Ovary (tissue), 9 donors: Measurements from ENCODE around the gene HSD11B2. TPM values are rescaled to one million over a fixed set of nuclear protein-coding genes. Genes with fewer than 3 reads are reported as not detected.
"Not testable (repeated sequence)": the region's sequence is repeated elsewhere in the genome, so short reads cannot be mapped to it uniquely, and the experiment has no call there.

ENCODE experiments used
- DNase-seq, 5 donors: peaks; one replicate each; pipeline ENCODE4 v3.0.0-alpha.2; 2019 to 2020
- H3K27ac ChIP-seq, 2 donors: fragments of 200-600 bp; one replicate each; pipeline versions ENCODE4 v1.5.1 to v1.8.0; 2019 to 2022
- H3K27me3 ChIP-seq: fragments of 200-600 bp; one replicate; pipeline ENCODE4 v1.8.0; 2022
- H3K36me3 ChIP-seq: fragments of 200-600 bp; sonication (generic); one replicate; pipeline ENCODE4 v1.5.1; 2019
- H3K4me1 ChIP-seq: one replicate; pipeline ENCODE4 v1.8.1; 2013; ENCODE audit warnings: mild to moderate bottlenecking, moderate library complexity; ENCODE audit not compliant: insufficient read depth
- H3K4me3 ChIP-seq: fragments of 200-600 bp; sonication (generic); one replicate; pipeline ENCODE4 v1.5.1; 2017
- H3K9me3 ChIP-seq, 2 donors: fragments of 200-600 bp in 1 of 2; sonication (generic) in 1 of 2; one replicate each; pipeline versions ENCODE4 v1.5.1 to v1.8.1; 2013 to 2019; ENCODE audit warnings: mild to moderate bottlenecking in 1 of 2, moderate library complexity in 1 of 2
- EP300 ChIP-seq: sonication (generic); formaldehyde crosslinking; IDR thresholded peaks from one replicate; pipeline ENCODE4 v1.6.1; 2017; ENCODE audit warnings: antibody characterized with exemption
- POLR2A ChIP-seq: fragments of 450-650 bp; IDR thresholded peaks from one replicate; pipeline ENCODE4 v1.6.1; 2017; ENCODE audit warnings: antibody characterized with exemption, mild to moderate bottlenecking, moderate library complexity
- WGBS, 3 donors: extraction: QIAGEN DNeasy Blood & Tissue Kit in 1 of 3; methylation state at CpG; one replicate each; pipeline versions ENCODE4 v1.1.5 to v1.1.7; 2013 to 2017; 5-methylcytosine and 5-hydroxymethylcytosine counted together
- intact Hi-C, 4 donors: fragments of 100-400 bp; cut with DNase I; formaldehyde crosslinking; loops; one replicate each; pipeline versions ENCODE4 v1.11.0 to v1.15.1; 2022 to 2023
- polyA plus RNA-seq, 2 donors: library from polyadenylated mRNA; stranded (reverse); fragments of 200-250 nt in 1 of 2; fragments of 350-450 nt in 1 of 2; fragmentation: Illumina TruSeq in 1 of 2; extraction: RNeasy Lipid Tissue Mini Kit (QIAGEN cat#74804) in 1 of 2; gene quantifications; one replicate each; pipeline ENCODE4 v1.2.3, GENCODE V29; 2013 to 2014
- total RNA-seq, 7 donors: library from RNA; depleted of rRNA in 2 of 7; stranded (reverse); fragments of >200 nt in 2 of 7; fragmentation: NEBNext Ultra II Directional in 3 of 7; extraction: Animal tissue kit (Norgen Biotek cat#: 25700) in 3 of 7; gene quantifications; one replicate each; pipeline versions ENCODE4 v1.1.0 to v1.2.4, GENCODE V29; 2016 to 2023
- TF ChIP-seq, protein P1 (sequence below), 3 donors: fragments of 450-650 bp in 2 of 3; fragments of 200-600 bp in 1 of 3; IDR thresholded peaks; one replicate each; pipeline versions ENCODE4 v1.5.1 to v1.8.0; 2016 to 2022; ENCODE audit warnings: antibody characterized with exemption in 3 of 3, mild to moderate bottlenecking in 1 of 3
- donor health status: DM: no; HTN: no; CAD: no; lungs with moderate emphysema.
- donor health status: DM: no; HTN: no; CAD: no.
- donor health status: Bipolar disorder and iron deficiency.
- donor health status: DM: yes; HTN: yes; CAD: no.
- donor health status: DM: no; HTN: no; CAD: no.
- donor health status: DM: yes; HTN: yes; CAD: no.

Gene HSD11B2
- total and polyA plus RNA-seq, 9 donors: 1.3 to 26.3 (median 15.7) TPM

DNA sequence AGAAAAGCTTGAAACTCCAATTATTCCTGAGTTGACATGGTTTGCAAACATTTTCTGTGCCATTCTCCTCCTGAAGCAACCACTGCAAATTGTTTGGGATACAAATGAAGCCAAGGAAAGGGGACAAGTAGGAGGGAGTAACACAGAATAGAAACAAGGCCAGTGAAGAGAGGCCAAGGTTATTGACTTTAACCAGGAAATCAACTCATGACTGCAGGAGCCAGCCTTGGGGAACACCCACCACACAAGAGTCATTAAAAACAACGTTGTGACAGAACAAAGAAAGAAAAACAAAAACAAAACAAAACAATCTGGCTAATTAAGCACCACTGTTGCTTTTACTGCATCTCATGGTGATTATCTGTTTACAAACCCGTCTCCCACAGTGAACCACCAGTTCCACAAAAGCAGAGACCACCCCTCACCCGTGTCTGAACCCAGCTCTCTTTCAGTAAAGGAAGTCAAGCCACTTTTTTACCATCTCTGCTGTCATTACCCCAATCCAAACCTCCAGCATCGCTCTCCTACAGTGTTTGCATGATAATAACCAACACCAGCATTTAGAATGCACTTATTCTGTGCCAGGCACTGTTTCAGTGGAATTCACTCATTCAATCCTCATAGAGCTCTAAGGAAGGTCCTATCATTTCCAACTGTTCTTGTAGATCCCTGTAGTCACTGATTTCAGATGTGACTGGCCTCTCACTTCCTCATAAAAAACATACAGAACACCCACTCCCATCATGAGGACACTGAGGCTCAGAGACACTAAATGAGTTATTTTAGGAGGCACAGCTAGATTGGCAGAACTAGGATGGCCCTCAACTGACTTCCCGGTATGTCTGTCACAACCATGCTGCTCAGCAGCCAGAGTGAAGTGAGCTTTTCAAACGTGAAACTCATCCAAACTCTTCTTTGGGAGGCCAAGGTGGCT lies 16.7 kb upstream of the HSD11B2 start:
- WGBS, 3 donors: 34 to 49% (median 36%) methylated on average over 6 of the region's 6 CpGs
- TF ChIP-seq, protein P1, sequence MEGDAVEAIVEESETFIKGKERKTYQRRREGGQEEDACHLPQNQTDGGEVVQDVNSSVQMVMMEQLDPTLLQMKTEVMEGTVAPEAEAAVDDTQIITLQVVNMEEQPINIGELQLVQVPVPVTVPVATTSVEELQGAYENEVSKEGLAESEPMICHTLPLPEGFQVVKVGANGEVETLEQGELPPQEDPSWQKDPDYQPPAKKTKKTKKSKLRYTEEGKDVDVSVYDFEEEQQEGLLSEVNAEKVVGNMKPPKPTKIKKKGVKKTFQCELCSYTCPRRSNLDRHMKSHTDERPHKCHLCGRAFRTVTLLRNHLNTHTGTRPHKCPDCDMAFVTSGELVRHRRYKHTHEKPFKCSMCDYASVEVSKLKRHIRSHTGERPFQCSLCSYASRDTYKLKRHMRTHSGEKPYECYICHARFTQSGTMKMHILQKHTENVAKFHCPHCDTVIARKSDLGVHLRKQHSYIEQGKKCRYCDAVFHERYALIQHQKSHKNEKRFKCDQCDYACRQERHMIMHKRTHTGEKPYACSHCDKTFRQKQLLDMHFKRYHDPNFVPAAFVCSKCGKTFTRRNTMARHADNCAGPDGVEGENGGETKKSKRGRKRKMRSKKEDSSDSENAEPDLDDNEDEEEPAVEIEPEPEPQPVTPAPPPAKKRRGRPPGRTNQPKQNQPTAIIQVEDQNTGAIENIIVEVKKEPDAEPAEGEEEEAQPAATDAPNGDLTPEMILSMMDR (IDR thresholded peaks at IDR 0.05): no peak
- TF ChIP-seq EP300 (no peak), POLR2A (no peak)
- H3K4me1 ChIP-seq: peaks cover 9% of the 10 kb centered on the region
- DNase-seq: no peak
- intact Hi-C loops: loop anchor here in 1 of 4 donors (10.0 kb wide), 1 partner anchor 159 kb away; no protein-coding TSS in a partner anchor
- no peak overlapping the region for H3K4me3 ChIP-seq
- H3K27ac ChIP-seq: peak overlapping the region in 1 of 2 donors; percentile 46
- H3K36me3 ChIP-seq: no peaks in the 10 kb centered on the region
- H3K9me3 ChIP-seq: no peaks in the 10 kb centered on the region
- no peaks in the 10 kb centered on the region for H3K27me3 ChIP-seq

DNA sequence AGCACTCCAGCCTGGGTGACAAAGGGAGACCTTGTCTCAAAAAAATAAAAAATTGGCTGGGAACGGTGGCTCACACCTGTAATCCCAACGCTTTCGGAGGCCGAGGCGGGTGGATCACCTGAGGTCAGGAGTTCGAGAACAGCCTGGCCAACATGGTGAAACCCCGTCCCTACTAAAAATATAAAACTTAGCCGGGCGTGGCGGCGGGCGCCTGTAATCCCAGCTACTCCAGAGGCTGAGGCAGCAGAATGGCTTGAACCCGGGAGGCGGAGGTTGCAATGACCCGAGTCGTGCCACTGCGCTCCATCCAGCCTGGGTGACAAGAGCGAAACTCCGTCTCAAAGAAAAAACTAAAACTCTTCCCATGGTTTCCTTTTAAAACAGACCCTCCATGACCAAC lies 15.5 kb upstream of the HSD11B2 start:
- 80 to 86% (median 81%) methylated on average over 19 of the region's 19 CpGs for WGBS, 3 donors
- H3K27ac ChIP-seq: peak overlapping the region in 1 of 2 donors; percentile 87
- H3K36me3 ChIP-seq, DNase-seq, H3K27me3 ChIP-seq, H3K4me1 ChIP-seq, H3K9me3 ChIP-seq: not testable (repeated sequence)
- intact Hi-C loops: loop anchor here in 1 of 4 donors (10.0 kb wide), 1 partner anchor 161 kb away; no protein-coding TSS in a partner anchor
- H3K4me3 ChIP-seq: peak overlapping the region; percentile 64

DNA sequence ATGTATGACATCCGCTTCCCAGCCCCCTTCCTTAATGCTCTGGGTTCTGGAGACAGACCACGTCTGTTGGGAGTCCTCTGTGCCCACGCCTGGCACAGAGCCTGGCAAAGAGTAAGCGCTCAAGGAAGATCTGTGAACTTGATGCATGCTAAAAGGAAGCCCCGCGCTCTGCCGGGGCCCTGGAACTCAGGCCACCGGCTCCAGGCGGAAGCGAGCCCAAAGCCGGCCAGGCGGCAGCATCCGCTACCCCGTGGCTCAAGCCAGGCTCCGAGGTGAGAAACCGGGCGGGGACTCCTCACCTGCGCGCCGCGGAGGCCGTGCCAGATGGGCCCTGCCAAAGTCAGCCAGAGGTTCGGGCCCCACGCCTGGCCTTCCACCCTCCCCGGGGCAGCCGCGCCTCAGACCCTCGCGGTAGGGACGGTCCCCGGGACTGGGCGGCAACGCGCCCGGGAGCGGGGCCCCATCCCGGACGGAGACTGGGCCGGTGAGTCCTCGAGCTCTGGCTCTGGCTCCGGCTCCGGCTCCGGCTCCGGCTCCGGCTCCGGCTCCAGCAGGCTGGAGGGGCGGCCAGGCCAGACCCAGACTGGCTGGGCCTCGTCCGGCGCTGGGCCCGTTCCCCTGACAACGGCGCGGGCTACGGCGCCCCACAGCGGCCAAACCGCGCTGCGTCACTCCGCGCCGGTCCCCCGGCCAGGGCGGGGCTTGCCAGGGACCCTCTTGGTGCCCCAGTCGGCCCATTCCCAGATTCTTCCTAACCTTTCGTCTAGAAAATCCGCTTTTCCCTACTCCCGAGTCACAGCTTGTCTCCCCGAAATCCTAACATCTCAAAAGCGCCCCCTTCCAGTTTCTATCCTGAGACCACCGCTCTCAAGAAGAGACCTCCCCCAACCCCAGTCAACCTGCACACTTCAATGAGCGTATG lies 14.8 kb upstream of the HSD11B2 start, which contains the start of gene ZDHHC1:
ZDHHC1 (minus strand) TSS at position 606 of the 922 bp plus-strand sequence. CDS start 8,702 bp downstream, outside the sequence.
- Histone ChIP-seq H3K27me3 (no peaks in the 10 kb centered on the region), H3K4me1 (peaks cover 9% of the 10 kb centered on the region), H3K27ac (peak within 1 kb of the TSS; percentile 19 to 87), H3K4me3 (peak within 1 kb of the TSS; percentile 64), H3K36me3 (no peaks in the 10 kb centered on the region), H3K9me3 (no peaks in the 10 kb centered on the region)
- intact Hi-C loops: loop anchor here in 1 of 4 donors (10.0 kb wide), 1 partner anchor 161 kb away; no protein-coding TSS in a partner anchor
- peak; percentile 74 to 89 (median 81) for DNase-seq
- TF ChIP-seq, protein P1 (IDR thresholded peaks at IDR 0.05): peak; percentile 26 to 75 (median 62)
- TF ChIP-seq POLR2A: peak; percentile 42
- no peak for TF ChIP-seq EP300
- 0 to 1% (median 1%) methylated on average over 57 to 73 of the region's 73 CpGs for WGBS, 3 donors

DNA sequence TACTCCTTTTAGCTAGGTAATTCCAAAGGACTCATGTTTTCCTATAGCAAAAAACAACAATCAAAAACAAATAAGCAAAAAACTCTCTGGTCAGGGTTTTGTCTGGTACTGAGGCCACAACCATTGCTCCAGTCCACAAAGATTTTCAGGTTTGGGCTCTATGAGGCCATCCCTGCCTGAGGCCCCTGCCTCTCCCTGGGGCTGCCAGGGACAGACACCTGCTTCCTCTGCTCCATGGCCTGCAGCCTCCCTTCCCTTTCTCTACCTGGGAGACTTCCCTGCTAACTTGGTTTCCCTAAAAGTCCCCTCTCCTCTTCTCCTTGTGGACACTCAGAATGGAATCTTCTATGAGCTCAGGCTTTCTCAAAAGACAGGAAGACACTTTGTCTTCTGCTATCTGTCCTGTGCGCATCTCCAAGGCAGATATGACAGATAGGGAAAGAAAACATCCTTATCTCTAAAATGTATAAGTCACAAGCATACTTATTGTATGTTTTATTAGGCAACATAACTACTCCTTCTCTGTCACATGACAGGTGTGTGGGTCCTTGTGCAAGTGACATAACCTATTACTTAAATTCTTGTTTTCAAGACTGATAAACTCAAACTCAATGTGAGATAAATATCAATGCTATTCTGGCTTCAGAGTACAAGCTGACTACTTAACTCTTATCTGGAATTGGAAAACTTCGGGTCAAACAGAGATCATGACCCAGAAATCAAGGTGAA lies 13.4 kb upstream of the HSD11B2 start:
- DNase-seq: no peak
- intact Hi-C loops: loop anchor here in 1 of 4 donors (10.0 kb wide), 1 partner anchor 163 kb away; no protein-coding TSS in a partner anchor
- WGBS, 3 donors: 79 to 88% (median 87%) methylated on average over 2 of the region's 2 CpGs
- Histone ChIP-seq H3K4me1 (peaks cover 9% of the 10 kb centered on the region), H3K27me3 (no peaks in the 10 kb centered on the region), H3K9me3 (no peaks in the 10 kb centered on the region), H3K36me3 (no peaks in the 10 kb centered on the region), H3K27ac (no peak overlapping the region), H3K4me3 (no peak overlapping the region)
- TF ChIP-seq, protein P1 (IDR thresholded peaks at IDR 0.05): no peak
- TF ChIP-seq EP300 (no peak), POLR2A (no peak)
